DOHH2 (cell line): ENCODE data around the gene SELL.

Source experiments
- CTCF ChIP-seq: fragments of 200-600 bp; sonication (generic); IDR thresholded peaks from one replicate; pipeline ENCODE4 v1.5.1; 2014; ENCODE audit warnings: antibody characterized with exemption, mild to moderate bottlenecking, low read depth, low read length; ENCODE audit not compliant: poor library complexity, severe bottlenecking
- EZH2phosphoT487 ChIP-seq: fragments of 200-600 bp; sonication (generic); IDR thresholded peaks from 2 replicates; pipeline ENCODE4 v1.6.1; 2017; ENCODE audit warnings: borderline replicate concordance, mild to moderate bottlenecking, antibody characterized with exemption, low read length, moderate library complexity, mixed read lengths

GRCh38 chr1:169704797-169705196, 6.6 kb downstream of the SELL start:
- TF ChIP-seq CTCF (no peak), EZH2phosphoT487 (no peak)
